Upper lobe of right lung (tissue), 1 donor: ENCODE data around the gene PRKCE. TPM values are rescaled to one million over a fixed set of nuclear protein-coding genes. Genes with fewer than 3 reads are reported as not detected.

Source experiments
- ATAC-seq: fragments of 200-7000 bp; cut with Tn5 transposase; one replicate; pipeline ENCODE4 v1.9.1; 2020; ENCODE audit warnings: mild to moderate bottlenecking, moderate library complexity
- DNase-seq: peaks from one replicate; pipeline ENCODE4 v3.0.0-alpha.2; 2020
- H3K27ac ChIP-seq: fragments of 200-600 bp; one replicate; pipeline ENCODE4 v1.8.0; 2022
- H3K27me3 ChIP-seq: fragments of 200-600 bp; one replicate; pipeline ENCODE4 v1.8.0; 2022; ENCODE audit warnings: mild to moderate bottlenecking
- H3K36me3 ChIP-seq: fragments of 200-600 bp; one replicate; pipeline ENCODE4 v1.8.0; 2022
- H3K4me1 ChIP-seq: fragments of 200-600 bp; one replicate; pipeline ENCODE4 v1.8.0; 2022
- H3K4me3 ChIP-seq: fragments of 200-600 bp; one replicate; pipeline ENCODE4 v1.8.0; 2022; ENCODE audit warnings: mild to moderate bottlenecking
- H3K9me3 ChIP-seq: fragments of 200-600 bp; one replicate; pipeline ENCODE4 v1.8.0; 2022
- CTCF ChIP-seq: fragments of 200-600 bp; IDR thresholded peaks from one replicate; pipeline ENCODE4 v1.8.0; 2022; ENCODE audit warnings: antibody characterized with exemption
- intact Hi-C: fragments of 100-400 bp; cut with DNase I; formaldehyde crosslinking; loops from one replicate; pipeline ENCODE4 v1.11.0; 2022
- total RNA-seq: library from RNA; stranded (reverse); fragmentation: NEBNext Ultra II Directional; extraction: Animal tissue kit (Norgen Biotek cat#: 25700); gene quantifications from one replicate; pipeline ENCODE4 v1.2.1, GENCODE V29; 2021
- donor health status: DM: no; HTN: yes; CAD: no; lungs with severe emphysema.

Gene PRKCE
- total RNA-seq, 1 donor from 2014 or later: 65.6 TPM

DNA sequence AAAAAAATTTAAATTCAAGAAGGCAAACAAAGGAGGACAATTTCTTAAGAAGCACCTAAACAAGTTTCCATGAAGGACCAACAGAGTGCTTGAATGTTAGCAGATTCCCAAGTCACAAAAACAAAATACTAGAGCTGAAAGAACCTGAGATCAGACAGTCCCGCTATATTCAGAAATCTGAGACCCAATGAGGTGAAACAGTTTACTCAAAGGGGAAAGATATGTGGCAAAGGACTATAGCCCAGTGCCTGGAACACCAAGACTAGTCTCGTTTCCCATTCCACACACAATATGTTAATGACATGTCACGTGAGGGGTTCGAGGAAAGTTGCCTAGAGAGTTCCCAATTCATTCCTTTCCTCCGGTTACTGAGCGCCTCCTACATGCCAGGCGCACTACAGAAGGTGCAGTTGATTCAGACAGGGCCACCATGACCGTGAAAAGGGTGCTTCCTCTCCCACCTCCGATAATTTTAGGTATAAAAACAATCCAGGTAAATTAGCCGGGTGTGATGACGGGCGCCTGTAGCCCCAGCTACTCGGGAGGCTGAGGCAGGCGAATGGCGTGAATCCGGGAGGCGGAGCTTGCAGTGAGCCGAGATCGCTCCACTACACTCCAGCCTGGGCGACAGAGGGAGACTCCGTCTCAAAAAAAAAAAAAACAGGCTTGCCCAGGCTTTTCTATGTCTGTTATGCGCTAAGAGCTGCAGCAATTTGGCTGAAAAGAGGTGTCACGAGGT is 41.0 kb upstream of the PRKCE start:
- intact Hi-C loops: no loop called here
- no peaks in the 10 kb centered on the region for H3K27me3 ChIP-seq
- no peaks in the 10 kb centered on the region for H3K36me3 ChIP-seq
- peak; percentile 73 for DNase-seq
- H3K4me3 ChIP-seq: peak overlapping the region; percentile 72
- peaks cover 11% of the 10 kb centered on the region for H3K4me1 ChIP-seq
- no peaks in the 10 kb centered on the region for H3K9me3 ChIP-seq
- peak overlapping the region; percentile 79 for H3K27ac ChIP-seq
- peak; percentile 84 for ATAC-seq
- TF ChIP-seq CTCF: peak; percentile 36

DNA sequence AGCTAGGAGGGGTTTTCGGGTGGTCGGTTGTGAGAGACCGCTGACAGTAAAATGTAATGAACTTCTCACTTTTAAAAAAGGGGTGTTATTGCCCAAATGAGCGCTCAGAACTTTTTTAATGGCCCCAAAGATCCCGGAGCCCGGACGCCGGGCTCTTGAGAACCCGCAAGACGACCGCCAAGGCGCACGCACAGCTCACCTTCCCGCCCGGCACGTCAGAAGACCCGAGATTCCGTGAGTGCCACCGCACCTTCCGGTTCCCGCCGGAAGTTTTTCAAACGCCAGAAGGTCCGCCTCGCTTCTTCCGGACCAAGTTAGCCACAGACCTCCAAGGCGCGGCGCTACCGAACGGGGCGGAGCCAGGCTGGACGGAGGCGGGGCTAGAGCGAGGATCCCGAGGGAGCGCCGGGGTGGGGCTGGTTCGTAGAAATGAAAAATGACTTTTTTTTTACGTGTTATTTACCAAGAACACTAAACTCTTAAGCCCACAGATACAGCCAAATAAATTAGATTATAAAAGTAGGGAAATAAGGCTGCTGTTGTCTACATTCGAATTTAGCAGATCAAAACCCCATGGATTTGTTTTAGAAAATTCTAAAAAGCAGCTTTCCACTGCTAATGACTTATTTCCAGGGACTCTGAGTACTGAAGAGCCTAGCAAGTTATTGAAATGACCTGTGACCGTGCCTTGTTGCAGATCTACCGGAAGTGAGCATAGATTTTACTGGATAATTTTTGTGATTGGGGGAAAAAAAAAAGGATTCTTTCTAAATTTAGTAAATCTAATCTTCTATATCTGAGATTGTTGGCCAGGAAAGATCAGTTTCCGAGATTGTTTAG is 40.2 kb upstream of the PRKCE start, which contains the start of gene SRBD1:
Gene SRBD1 (minus strand): TSS at position 248 of the 840 bp plus-strand sequence. CDS start 5,826 bp downstream, outside the sequence.
- peaks cover 11% of the 10 kb centered on the region for H3K4me1 ChIP-seq
- no peaks in the 10 kb centered on the region for H3K9me3 ChIP-seq
- intact Hi-C loops: no loop called here
- no peaks in the 10 kb centered on the region for H3K36me3 ChIP-seq
- DNase-seq: peak; percentile 98
- TF ChIP-seq CTCF: no peak
- peak within 1 kb of the TSS; percentile 72 for H3K4me3 ChIP-seq
- ATAC-seq: peak; percentile 98
- no peaks in the 10 kb centered on the region for H3K27me3 ChIP-seq
- H3K27ac ChIP-seq: peak within 1 kb of the TSS; percentile 79

DNA sequence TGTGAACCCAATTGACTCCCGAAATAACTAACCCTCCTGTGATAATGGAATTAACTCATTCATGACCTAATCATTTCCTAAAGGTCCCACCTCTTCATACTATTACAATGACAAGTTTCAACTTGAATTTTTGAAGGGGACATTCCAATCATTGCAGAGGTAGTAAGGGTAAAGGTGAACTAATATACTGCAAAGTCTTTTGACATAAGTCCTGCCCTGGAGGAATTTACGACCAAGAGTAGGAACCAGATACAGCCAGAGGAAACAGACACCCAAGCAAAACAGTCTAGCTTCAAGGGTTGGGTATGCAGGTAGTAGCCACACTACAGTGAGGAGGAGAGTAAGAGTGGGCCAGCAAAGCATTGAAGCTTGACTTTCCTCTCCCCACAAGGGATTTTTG is 39.2 kb upstream of the PRKCE start:
- H3K36me3 ChIP-seq: no peaks in the 10 kb centered on the region
- H3K9me3 ChIP-seq: no peaks in the 10 kb centered on the region
- peaks cover 11% of the 10 kb centered on the region for H3K4me1 ChIP-seq
- no peak for DNase-seq
- TF ChIP-seq CTCF: no peak
- no peak overlapping the region for H3K4me3 ChIP-seq
- ATAC-seq: no peak
- H3K27me3 ChIP-seq: no peaks in the 10 kb centered on the region
- no peak overlapping the region for H3K27ac ChIP-seq
- intact Hi-C loops: no loop called here

DNA sequence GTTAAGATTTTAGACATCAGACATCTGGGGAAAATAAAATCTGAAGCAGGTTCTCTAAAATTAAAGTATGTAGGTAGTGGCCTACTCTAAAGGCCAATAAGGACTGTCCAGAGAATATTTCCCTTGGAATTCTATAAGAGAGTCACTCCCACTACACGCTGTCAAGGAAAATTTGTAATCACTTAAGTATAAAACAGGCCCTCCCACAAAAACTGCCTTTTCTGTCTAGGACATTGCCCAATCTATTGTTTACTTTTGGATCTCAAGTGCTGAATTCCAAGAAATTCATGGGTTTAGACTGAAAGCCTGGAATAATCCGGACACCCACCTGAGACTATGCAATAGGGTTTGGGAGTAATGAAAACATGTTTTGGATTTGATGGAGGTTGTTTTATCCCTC is 38.7 kb upstream of the PRKCE start:
- intact Hi-C loops: no loop called here
- Histone ChIP-seq H3K4me1 (peaks cover 11% of the 10 kb centered on the region), H3K27me3 (no peaks in the 10 kb centered on the region), H3K36me3 (no peaks in the 10 kb centered on the region), H3K27ac (no peak overlapping the region), H3K9me3 (no peaks in the 10 kb centered on the region), H3K4me3 (no peak overlapping the region)
- TF ChIP-seq CTCF: no peak
- no peak for DNase-seq
- ATAC-seq: no peak

DNA sequence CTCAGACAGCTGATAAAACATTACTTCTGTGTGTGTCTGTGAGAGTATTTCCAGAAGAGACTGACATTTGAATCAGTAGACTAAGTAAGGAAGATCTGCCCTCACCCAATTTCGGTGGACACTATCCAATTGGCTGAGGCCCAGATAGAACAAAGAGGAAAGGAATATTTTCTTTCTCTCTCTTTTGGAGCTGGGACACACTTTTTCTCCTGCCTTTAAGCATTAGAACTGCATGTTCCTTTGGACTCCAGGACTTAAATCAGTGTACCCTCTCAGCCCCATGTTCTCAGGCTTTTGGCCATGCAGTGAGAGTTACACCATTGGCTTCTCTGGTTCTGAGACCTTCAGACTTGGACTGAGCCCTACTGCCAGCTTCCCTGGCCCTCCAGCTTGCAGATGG is 37.1 kb upstream of the PRKCE start:
- Histone ChIP-seq H3K36me3 (no peaks in the 10 kb centered on the region), H3K4me3 (no peak overlapping the region), H3K4me1 (peaks cover 11% of the 10 kb centered on the region), H3K27me3 (no peaks in the 10 kb centered on the region), H3K9me3 (no peaks in the 10 kb centered on the region), H3K27ac (no peak overlapping the region)
- intact Hi-C loops: no loop called here
- TF ChIP-seq CTCF: no peak
- ATAC-seq (no peak), DNase-seq (no peak)
